GM12878 (cell line): Measurements from ENCODE around the gene WDTC1. TPM values are rescaled to one million over a fixed set of nuclear protein-coding genes. Genes with fewer than 3 reads are reported as not detected.
A peak's percentile ranks its signal among the peaks of the same experiment; 100 is the strongest.

Experiments
- ASH2L ChIP-seq: fragments of 300-600, 200-600 bp; sonication (generic); IDR thresholded peaks from 2 replicates; pipeline ENCODE4 v1.6.1; 2017; ENCODE audit warnings: low read depth, mild to moderate bottlenecking, borderline replicate concordance
- BHLHE40 ChIP-seq, 2 experiments: fragments of 450-650 bp in 1 of 2; IDR thresholded peaks; 2 replicates each; pipeline ENCODE4 v1.6.1; 2011 to 2017; ENCODE audit warnings: low read depth in 2 of 2, borderline replicate concordance in 1 of 2, improper control_type of control experiment in 1 of 2, low read length in 1 of 2, mild to moderate bottlenecking in 1 of 2
- BRCA1 ChIP-seq: IDR thresholded peaks from 2 replicates; pipeline ENCODE4 v1.6.1; 2011; ENCODE audit warnings: low read depth, low read length, improper control_type of control experiment
- HCFC1 ChIP-seq: fragments of 150-350 bp; IDR thresholded peaks from 2 replicates; pipeline ENCODE4 v1.6.1; 2014; ENCODE audit warnings: low read length
- HDAC6 ChIP-seq: fragments of 200-600 bp; sonication (generic); IDR thresholded peaks from one replicate; pipeline ENCODE4 v1.8.0; 2017; ENCODE audit warnings: antibody characterized with exemption; ENCODE audit not compliant: unreplicated experiment
- MYC ChIP-seq: IDR thresholded peaks from 2 replicates; pipeline ENCODE4 v1.6.1; 2011; ENCODE audit warnings: mild to moderate bottlenecking, low read length, moderate library complexity, inconsistent platforms; ENCODE audit not compliant: insufficient read depth, insufficient replicate concordance, insufficient read length, severe bottlenecking
- PAX5 ChIP-seq: IDR thresholded peaks from 2 replicates; pipeline ENCODE4 v1.6.1; 2011; ENCODE audit warnings: low read depth, low read length, borderline replicate concordance
- RELA ChIP-seq: fragments of 450-650 bp; IDR thresholded peaks from 2 replicates; pipeline ENCODE4 v1.8.0; 2014; ENCODE audit warnings: borderline replicate concordance; ENCODE audit not compliant: partially characterized antibody
- REST ChIP-seq: IDR thresholded peaks from 2 replicates; pipeline ENCODE4 v1.6.1; 2012; ENCODE audit warnings: mild to moderate bottlenecking, low read depth, low read length
- RUNX3 ChIP-seq: IDR thresholded peaks from 2 replicates; pipeline ENCODE4 v1.6.1; 2012; ENCODE audit warnings: low read length, inconsistent platforms
- TAF1 ChIP-seq: IDR thresholded peaks from 2 replicates; pipeline ENCODE4 v1.6.1; 2011; ENCODE audit warnings: mild to moderate bottlenecking, low read depth, low read length, borderline replicate concordance
- TCF3 ChIP-seq: IDR thresholded peaks from 2 replicates; pipeline ENCODE4 v1.6.1; 2012; ENCODE audit warnings: low read depth, mild to moderate bottlenecking, low read length, borderline replicate concordance; ENCODE audit not compliant: insufficient read depth
- USF1 ChIP-seq: IDR thresholded peaks from 2 replicates; pipeline ENCODE4 v1.6.1; 2011; ENCODE audit warnings: borderline replicate concordance, low read depth, mild to moderate bottlenecking, moderate library complexity, mixed read lengths, low read length; ENCODE audit not compliant: insufficient read depth; ENCODE audit errors: extremely low read length
- YY1 ChIP-seq: IDR thresholded peaks from 2 replicates; pipeline ENCODE4 v1.6.1; 2011; ENCODE audit warnings: low read depth, mild to moderate bottlenecking, low read length
- ZBTB40 ChIP-seq: fragments of 450-650 bp; IDR thresholded peaks from 2 replicates; pipeline ENCODE4 v1.6.1; 2016; ENCODE audit warnings: mild to moderate bottlenecking, moderate library complexity, borderline replicate concordance
- polyA plus RNA-seq, 11 experiments: library from polyadenylated mRNA; depleted of rRNA in 4 of 11; unstranded in 6 of 11; stranded (reverse) in 5 of 11; fragments of >200 nt; fragmentation: Nextera tagmentation in 4 of 11; fragmentation: Illumina TruSeq in 1 of 11; extraction: Ambion mirVana in 4 of 11; extraction: Trizol in 1 of 11; gene quantifications; 1 replicate in 1 of 11; 2 replicates in 10 of 11; pipeline versions ENCODE4 v1.2.1 to v1.2.3, GENCODE V29; 2011 to 2016; ENCODE audit warnings: inconsistent platforms in 2 of 11, missing spikeins in 2 of 11, low read depth in 1 of 11
- total RNA-seq, 4 experiments: library from RNA; depleted of rRNA in 3 of 4; stranded (reverse); fragments of >200 nt in 3 of 4; fragmentation: Illumina TruSeq in 1 of 4; extraction: Trizol in 1 of 4; gene quantifications; 2 replicates each; pipeline versions ENCODE4 v1.2.1 to v1.2.3, GENCODE V29; 2013 to 2021

WDTC1 gene
- total and polyA plus RNA-seq, 10 of the 15 experiments (the other 5 are each of a cell fraction or from before 2014, with no cell fraction given), result 0.21 to 28.7 (median 7.6) TPM

GRCh38 chr1:27321813-27322568 is 87.6 kb downstream of the WDTC1 start, which contains the start of gene TMEM222 (continued):
- TF ChIP-seq REST (no peak), RUNX3 (no peak), MYC (peak; percentile 90), ZBTB40 (peak; percentile 99), TAF1 (0 out of 2 replicates have a peak, but pooled peaks have one; percentile 32), BRCA1 (no peak), HDAC6 (no peak), ASH2L (0 out of 2 replicates have a peak, but pooled peaks have one; percentile 45), PAX5 (peak; percentile 66), USF1 (peak; percentile 63), YY1 (peak; percentile 92), HCFC1 (peak; percentile 86), RELA (peak; percentile 88), TCF3 (peak; percentile 66), BHLHE40 (IDR thresholded peaks at IDR 0.05; ENCODE audit: borderline replicate concordance in 1 of 2, low read depth in 2 of 2, low read length in 1 of 2) (peak; percentile 92 to 97)
